Subcutaneous adipose tissue (tissue), 4 donors: ENCODE data around the gene MCTP2. TPM values are rescaled to one million over a fixed set of nuclear protein-coding genes. Genes with fewer than 3 reads are reported as not detected.

ENCODE experiments used
- CTCF ChIP-seq: fragments of 450-650 bp; IDR thresholded peaks from one replicate; pipeline ENCODE4 v1.5.1; 2016; ENCODE audit warnings: low read depth, mild to moderate bottlenecking, control low read depth, antibody characterized with exemption, moderate library complexity
- total RNA-seq, 4 donors: library from RNA; depleted of rRNA; stranded (reverse); fragments of >200 nt; gene quantifications; one replicate each; pipeline ENCODE4 v1.1.0, GENCODE V29; 2016

Gene MCTP2
- total RNA-seq, 4 donors from 2014 or later = 2.6 to 5.5 (median 4.6) TPM

- no peak for TF ChIP-seq CTCF
Observed at GRCh38 chr15:94229591-94230369, 1.6 kb upstream of the MCTP2 start.

GRCh38 chr15:94230431-94230882 lies 904 bp upstream of the MCTP2 start:
- TF ChIP-seq CTCF = no peak

GRCh38 chr15:94231723-94232468 lies 535 bp downstream of the MCTP2 start:
- no peak for TF ChIP-seq CTCF

- no peak for TF ChIP-seq CTCF
Observed at GRCh38 chr15:94233441-94233840, 2.1 kb downstream of the MCTP2 start.

- no peak for TF ChIP-seq CTCF
Observed at GRCh38 chr15:94234300-94234699, 2.9 kb downstream of the MCTP2 start.

- TF ChIP-seq CTCF = no peak
Observed at GRCh38 chr15:94235041-94235440, 3.7 kb downstream of the MCTP2 start.

- no peak for TF ChIP-seq CTCF
Observed at GRCh38 chr15:94235646-94236045, 4.3 kb downstream of the MCTP2 start.
